Measurements from ENCODE around the gene TERB1. TPM values are rescaled to one million over a fixed set of nuclear protein-coding genes. Genes with fewer than 3 reads are reported as not detected.

The TERB1 gene
- total and polyA plus RNA-seq, 2 of the 13 experiments (the other 11 are each of a cell fraction or from before 2014, with no cell fraction given), result not detected

GRCh38 chr16:66751303-66751991 lies 49.9 kb downstream of the TERB1 start, which contains the start of gene DYNC1LI2 (continued):
- TF ChIP-seq HMG20B (CRISPR knock-in tag; conservative IDR thresholded peaks at IDR 0.05), result no peak
- TF ChIP-seq ZHX1 (CRISPR knock-in tag; IDR thresholded peaks at IDR 0.05; ENCODE audit: low read depth), result no peak
- TF ChIP-seq ZNF292 (CRISPR knock-in tag; IDR thresholded peaks at IDR 0.05; ENCODE audit: borderline replicate concordance, low read depth), result no peak
- TF ChIP-seq PRMT3 (CRISPR knock-in tag; IDR thresholded peaks at IDR 0.05; ENCODE audit: borderline replicate concordance, low read depth), result no peak
- TF ChIP-seq FOXO1 (CRISPR knock-in tag; IDR thresholded peaks at IDR 0.05), result peak; percentile 58; the same call in 1 of the 2 replicates
- peak; percentile 67; the same call in 1 of the 2 replicates for TF ChIP-seq PAX8 (CRISPR knock-in tag; IDR thresholded peaks at IDR 0.05; ENCODE audit: borderline replicate concordance)
- TF ChIP-seq ZNF335 (CRISPR knock-in tag; IDR thresholded peaks at IDR 0.05), result peak; percentile 99
- TF ChIP-seq HNRNPH1 (optimal IDR thresholded peaks at IDR 0.05; ENCODE audit: low read depth, low read length), result no peak
- TF ChIP-seq POLR2G (IDR thresholded peaks at IDR 0.05; ENCODE audit: low read depth, low read length), result peak; percentile 86
- TF ChIP-seq ZNF20 (CRISPR knock-in tag; IDR thresholded peaks at IDR 0.05), result no peak
- no peak for TF ChIP-seq NFYC (CRISPR knock-in tag; IDR thresholded peaks at IDR 0.05)
- TF ChIP-seq CEBPZ (IDR thresholded peaks at IDR 0.05; ENCODE audit: low read length), result no peak
- no peak; the same call in 1 of the 2 replicates for TF ChIP-seq JUND (CRISPR knock-in tag; IDR thresholded peaks at IDR 0.05)
- TF ChIP-seq ZNF746 (CRISPR knock-in tag; IDR thresholded peaks at IDR 0.05), result no peak; the same call in 1 of the 2 replicates
- no peak for TF ChIP-seq KDM1A (CRISPR knock-in tag; IDR thresholded peaks at IDR 0.05)
- TF ChIP-seq ZNF788 (CRISPR knock-in tag; IDR thresholded peaks at IDR 0.05; ENCODE audit: borderline replicate concordance), result 0 out of 2 replicates have a peak, but pooled peaks have one; percentile 49
- no peak for TF ChIP-seq CREM (IDR thresholded peaks at IDR 0.05)
- TF ChIP-seq CREM (CRISPR knock-in tag; IDR thresholded peaks at IDR 0.05), result no peak
- no peak; the same call in 1 of the 2 replicates for TF ChIP-seq NR2F2 (IDR thresholded peaks at IDR 0.05; ENCODE audit: borderline replicate concordance, low read depth)
- TF ChIP-seq GABPA (IDR thresholded peaks at IDR 0.05; ENCODE audit: low read depth, low read length), result no peak
- TF ChIP-seq GABPA (CRISPR knock-in tag; IDR thresholded peaks at IDR 0.05; ENCODE audit: low read depth), result no peak
- TF ChIP-seq SNAPC2 (CRISPR knock-in tag; IDR thresholded peaks at IDR 0.05), result no peak
- TF ChIP-seq SSRP1 (CRISPR knock-in tag; IDR thresholded peaks at IDR 0.05), result no peak
- no peak for TF ChIP-seq ZNF121 (CRISPR knock-in tag; IDR thresholded peaks at IDR 0.05)
- peak; percentile 68; the same call in 1 of the 2 replicates for TF ChIP-seq HOXA3 (CRISPR knock-in tag; IDR thresholded peaks at IDR 0.05)
- TF ChIP-seq GPN1 (CRISPR knock-in tag; IDR thresholded peaks at IDR 0.05; ENCODE audit: borderline replicate concordance), result no peak; the same call in 1 of the 2 replicates
- no peak for TF ChIP-seq DDIT3 (CRISPR knock-in tag; IDR thresholded peaks at IDR 0.05)
